B cell (primary cell): ENCODE results near the gene FNDC11. TPM values are rescaled to one million over a fixed set of nuclear protein-coding genes. Genes with fewer than 3 reads are reported as not detected.
A peak's percentile ranks its signal among the peaks of the same experiment; 100 is the strongest.

Source experiments
- ATAC-seq: fragments of 200-7000 bp; cut with Tn5 transposase; one replicate; pipeline ENCODE4 v1.10.0; 2021; ENCODE audit warnings: low read depth, mild to moderate bottlenecking, moderate number of reproducible peaks, moderate library complexity
- CTCF ChIA-PET: fragments of 350-600 bp; sonication (Branson Sonifier 250); formaldehyde crosslinking; loops from one replicate; lab custom pipeline; 2021; ENCODE audit warnings: antibody characterized with exemption, inconsistent platforms; lab: Charles Lee
- POLR2A ChIA-PET: fragments of 350-600 bp; sonication (Branson Sonifier 250); formaldehyde crosslinking; loops from one replicate; lab custom pipeline; 2021; ENCODE audit warnings: antibody characterized with exemption; lab: Charles Lee
- DNase-seq: peaks from one replicate; pipeline ENCODE4 v3.0.0; 2013
- H2AFZ ChIP-seq: 2 replicates; pipeline ENCODE4 v1.6.1; 2012; ENCODE audit warnings: mild to moderate bottlenecking, low read depth, low read length; ENCODE audit not compliant: insufficient read depth, poor library complexity, severe bottlenecking
- H3K27ac ChIP-seq, 2 donors: 1 replicate in 1 of 2; 2 replicates in 1 of 2; pipeline ENCODE4 v1.5.1; 2012 to 2013; ENCODE audit warnings: low read length in 2 of 2, mild to moderate bottlenecking in 2 of 2, moderate library complexity in 1 of 2
- H3K27me3 ChIP-seq, 4 experiments: fragments of 200-600 bp in 1 of 4; sonication (generic) in 1 of 4; replicated peaks in 1 of 4; 1 replicate in 2 of 4; 2 replicates in 2 of 4; pipeline versions ENCODE4 v1.6.1 to v1.7.0; 2013 to 2016; ENCODE audit warnings: low read length in 3 of 4, mild to moderate bottlenecking in 2 of 4, mixed read lengths in 1 of 4, moderate library complexity in 1 of 4; ENCODE audit not compliant: insufficient read depth in 4 of 4, control insufficient read depth in 3 of 4; ENCODE audit errors: control extremely low read depth in 1 of 4
- H3K36me3 ChIP-seq, 2 experiments: replicated peaks in 1 of 2; 1 replicate in 1 of 2; 2 replicates in 1 of 2; pipeline versions ENCODE4 v1.6.1 to v1.7.1; 2013; ENCODE audit warnings: low read length in 1 of 2; ENCODE audit not compliant: insufficient read depth in 2 of 2, control insufficient read depth in 1 of 2; ENCODE audit errors: control extremely low read depth in 1 of 2, extremely low read depth in 1 of 2
- H3K4me1 ChIP-seq, 2 donors: fragments of 200-600 bp in 1 of 2; sonication (generic) in 1 of 2; 1 replicate in 1 of 2; 2 replicates in 1 of 2; pipeline versions ENCODE4 v1.5.1 to v1.6.1; 2013 to 2017; ENCODE audit warnings: low read length in 2 of 2; ENCODE audit not compliant: control insufficient read depth in 2 of 2, insufficient read depth in 2 of 2
- H3K4me2 ChIP-seq: replicated peaks from 2 replicates; pipeline ENCODE3; 2012; ENCODE audit warnings: mild to moderate bottlenecking, low read depth, low read length; ENCODE audit not compliant: poor library complexity, severe bottlenecking
- H3K4me3 ChIP-seq, 5 experiments: fragments of 200-600 bp in 1 of 5; sonication (generic) in 1 of 5; 1 replicate in 3 of 5; 2 replicates in 2 of 5; pipeline versions ENCODE4 v1.5.1 to v1.7.0; 2011 to 2016; ENCODE audit warnings: low read length in 4 of 5, mild to moderate bottlenecking in 4 of 5, low read depth in 2 of 5, control low read depth in 1 of 5, moderate library complexity in 1 of 5; ENCODE audit not compliant: insufficient read depth in 1 of 5; ENCODE audit errors: control extremely low read depth in 1 of 5, extremely low read depth in 1 of 5
- H3K79me2 ChIP-seq: fragments of 200-600 bp; sonication (generic); one replicate; pipeline ENCODE4 v1.6.0; 2016; ENCODE audit warnings: low read length; ENCODE audit not compliant: control insufficient read depth, insufficient read depth
- H3K9ac ChIP-seq: fragments of 200-600 bp; sonication (generic); 2 replicates; pipeline ENCODE4 v1.6.1; 2017; ENCODE audit warnings: mild to moderate bottlenecking, low read length, moderate library complexity
- H3K9me3 ChIP-seq, 3 donors: one replicate each; pipeline versions ENCODE4 v1.6.1 to v1.7.1; 2013; ENCODE audit warnings: low read length in 2 of 3; ENCODE audit not compliant: control insufficient read depth in 2 of 3, insufficient read depth in 1 of 3; ENCODE audit errors: control extremely low read depth in 1 of 3
- H4K20me1 ChIP-seq: 2 replicates; pipeline ENCODE4 v1.6.0; 2012; ENCODE audit warnings: mild to moderate bottlenecking, low read length; ENCODE audit not compliant: insufficient read depth, control insufficient read depth, poor library complexity, severe bottlenecking
- H3K27ac Mint-ChIP-seq: one replicate; pipeline ENCODE4 v1.8.0; 2021; ENCODE audit warnings: mixed read lengths
- H3K27me3 Mint-ChIP-seq: one replicate; pipeline ENCODE4 v1.8.0; 2021; ENCODE audit warnings: mixed read lengths
- H3K4me1 Mint-ChIP-seq: one replicate; pipeline ENCODE4 v1.8.0; 2021; ENCODE audit warnings: mixed read lengths
- H3K4me3 Mint-ChIP-seq: one replicate; pipeline ENCODE4 v1.8.0; 2021; ENCODE audit warnings: mixed read lengths
- H3K9me3 Mint-ChIP-seq: one replicate; pipeline ENCODE4 v1.8.0; 2022; ENCODE audit warnings: mixed read lengths; ENCODE audit not compliant: insufficient read depth
- CTCF ChIP-seq: fragments of 200-600 bp; IDR thresholded peaks from one replicate; pipeline ENCODE4 v1.8.0; 2022; ENCODE audit warnings: antibody characterized with exemption, mild to moderate bottlenecking
- EZH2 ChIP-seq: IDR thresholded peaks from 2 replicates; pipeline ENCODE4 v1.6.1; 2012; ENCODE audit warnings: borderline replicate concordance, low read depth, mild to moderate bottlenecking, moderate library complexity, low read length; ENCODE audit not compliant: insufficient read depth, poor library complexity, severe bottlenecking
- WGBS: methylation state at CpG from one replicate; pipeline ENCODE4 v1.1.5; 2013; ENCODE audit warnings: missing lambda C conversion rate; ENCODE audit not compliant: insufficient coverage; 5-methylcytosine and 5-hydroxymethylcytosine counted together
- intact Hi-C: fragments of 100-400 bp; cut with micrococcal nuclease; formaldehyde crosslinking; loops from one replicate; pipeline ENCODE4 v1.10.0; 2022
- polyA plus RNA-seq: library from polyadenylated mRNA; depleted of rRNA; stranded (reverse); fragments of >200 nt; gene quantifications from 2 replicates; pipeline ENCODE4 v1.2.3, GENCODE V29; 2012
- total RNA-seq, 2 donors: library from RNA; stranded (reverse); fragments of 120-200 nt in 1 of 2; gene quantifications; 1 replicate in 1 of 2; 2 replicates in 1 of 2; pipeline versions ENCODE4 v1.2.3 to v1.2.4, GENCODE V29; 2013 to 2022

FNDC11 gene
- total and polyA plus RNA-seq, 2 donors (not counting 1 experiment from before 2014, with no cell fraction given): 3.8 to 34.2 TPM

GRCh38 chr20:63554361-63555278 lies 661 bp downstream of the FNDC11 start:
- Mint-ChIP-seq H3K9me3 (no peaks in the 10 kb centered on the region), H3K27ac (peak overlapping the region; percentile 92), H3K4me3 (peak overlapping the region; percentile 86), H3K4me1 (peaks cover 40% of the 10 kb centered on the region), H3K27me3 (no peaks in the 10 kb centered on the region)
- Histone ChIP-seq H3K9ac (peak overlapping the region; percentile 77), H4K20me1 (peaks cover 7% of the 10 kb centered on the region), H3K4me2 (peak overlapping the region; percentile 92), H3K36me3 (peaks cover 0 to 3% of the 10 kb centered on the region in 2 experiments), H2AFZ (peak overlapping the region; percentile 31), H3K27ac (peak overlapping the region; percentile 79 to 88), H3K4me1 (peaks cover 29 to 45% of the 10 kb centered on the region in 2 donors), H3K27me3 (peaks cover 0 to 1% (median 0%) of the 10 kb centered on the region in 4 experiments), H3K4me3 (peak overlapping the region in 4 of 5 experiments; percentile 63 to 89 (median 76)), H3K9me3 (peaks cover 0 to 11% (median 0%) of the 10 kb centered on the region in 3 donors), H3K79me2 (no peaks in the 10 kb centered on the region)
- POLR2A ChIA-PET: interaction anchor here (0.6 to 2.6 kb wide), 8 partner anchors 10 to 87 kb away, joined by 3 to 16 read pairs (median 4); no protein-coding TSS in a partner anchor
- DNase-seq (peak; percentile 80), ATAC-seq (peak; percentile 6)
- CTCF ChIA-PET: interaction anchor here (1.0 to 2.5 kb wide), 4 partner anchors 13 to 87 kb away, joined by 3 to 16 read pairs (median 6); partner anchors contain the start of gene PTK6
- intact Hi-C loops: loop anchor here (1.0 kb wide), 2 partner anchors 13 to 20 kb away; partner anchors contain the start of gene HELZ2
- WGBS: 47% methylated on average over 35 of the region's 38 CpGs
- no peak for TF ChIP-seq CTCF
- TF ChIP-seq EZH2: no peak
